ENCODE measurements around the gene SPATA12.

Gene SPATA12

DNA sequence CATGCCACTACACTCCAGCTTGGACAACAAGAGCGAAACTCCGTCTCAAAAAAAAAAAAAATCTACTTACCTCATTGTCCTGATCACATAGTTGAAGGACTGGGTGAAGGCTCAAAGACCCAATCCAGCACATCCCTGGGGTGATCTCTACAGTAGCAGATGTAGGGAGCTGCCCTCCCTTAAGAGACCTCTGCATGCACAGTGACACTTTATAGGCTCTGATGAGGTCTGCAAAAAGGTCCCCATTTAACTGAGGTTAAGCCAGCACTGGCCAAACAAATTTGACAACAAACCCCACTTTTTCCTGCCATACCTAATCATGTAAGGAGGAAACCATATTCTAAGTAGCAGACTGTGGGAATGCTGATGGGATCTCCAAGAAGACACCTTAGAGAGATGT, 31.1 kb upstream of the SPATA12 start:
- H3K4me1 ChIP-seq (ENCODE audit: control insufficient read depth, insufficient read depth, low read length, poor library complexity, severe bottlenecking), result no peaks in the 10 kb centered on the region
- no peak for DNase-seq
- no peaks in the 10 kb centered on the region for H3K36me3 ChIP-seq (ENCODE audit: control insufficient read depth, insufficient read depth, low read length)
- no peaks in the 10 kb centered on the region for H3K9me3 ChIP-seq (ENCODE audit: control insufficient read depth, low read length)
- H3K27ac ChIP-seq (ENCODE audit: insufficient read depth, low read length, poor library complexity, severe bottlenecking), result no peak overlapping the region
- H3K4me3 ChIP-seq (ENCODE audit: insufficient read depth, low read depth, low read length, poor library complexity, severe bottlenecking), result no peak overlapping the region
- H3K27me3 ChIP-seq (replicated peaks; ENCODE audit: control insufficient read depth, insufficient read depth, low read length, poor library complexity, severe bottlenecking), result no peaks in the 10 kb centered on the region

DNA sequence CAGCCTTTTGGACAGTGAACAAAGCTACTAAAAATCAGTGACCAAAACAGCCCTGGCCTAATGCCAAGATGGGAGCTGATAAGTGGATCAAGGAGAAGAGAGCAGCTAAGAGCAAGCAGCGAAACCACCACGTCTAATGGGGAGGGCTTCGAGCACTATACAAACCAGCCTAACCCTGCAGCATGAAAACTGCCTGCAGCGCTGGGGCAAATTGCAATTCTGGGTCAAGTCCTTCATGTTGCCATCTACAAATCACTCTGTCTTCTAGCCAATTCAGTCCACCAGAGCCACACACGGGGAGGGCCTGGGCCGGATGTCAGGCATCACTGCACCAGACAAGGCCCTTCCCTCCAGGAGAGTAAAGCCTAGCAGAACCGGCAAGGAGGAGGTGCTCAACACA, 30.5 kb upstream of the SPATA12 start:
- Histone ChIP-seq H3K27ac (ENCODE audit: insufficient read depth, low read length, poor library complexity, severe bottlenecking) (no peak overlapping the region), H3K36me3 (ENCODE audit: control insufficient read depth, insufficient read depth, low read length) (no peaks in the 10 kb centered on the region), H3K4me1 (ENCODE audit: control insufficient read depth, insufficient read depth, low read length, poor library complexity, severe bottlenecking) (no peaks in the 10 kb centered on the region), H3K27me3 (replicated peaks; ENCODE audit: control insufficient read depth, insufficient read depth, low read length, poor library complexity, severe bottlenecking) (no peaks in the 10 kb centered on the region), H3K9me3 (ENCODE audit: control insufficient read depth, low read length) (no peaks in the 10 kb centered on the region), H3K4me3 (ENCODE audit: insufficient read depth, low read depth, low read length, poor library complexity, severe bottlenecking) (no peak overlapping the region)
- DNase-seq, result no peak

DNA sequence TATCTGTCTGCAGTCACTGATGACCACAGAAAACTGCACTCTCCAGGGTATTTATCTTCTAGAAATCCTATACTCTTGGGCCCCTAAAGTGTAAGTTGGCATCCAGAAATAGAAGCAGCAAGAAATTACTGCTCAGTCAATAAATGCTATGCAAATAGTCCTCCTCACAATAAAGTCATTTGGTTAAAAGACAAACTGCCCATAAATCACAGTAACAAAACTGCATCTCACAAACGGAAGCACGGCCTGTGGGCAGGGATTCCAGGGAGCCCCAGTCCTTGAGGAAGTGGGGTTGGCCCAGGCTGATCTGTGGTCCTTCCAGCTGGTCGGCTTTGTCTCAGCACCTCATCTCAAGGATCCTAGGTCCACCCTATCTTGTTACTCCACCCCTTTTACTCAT, 29.7 kb upstream of the SPATA12 start:
- H3K36me3 ChIP-seq (ENCODE audit: control insufficient read depth, insufficient read depth, low read length), result no peaks in the 10 kb centered on the region
- no peaks in the 10 kb centered on the region for H3K9me3 ChIP-seq (ENCODE audit: control insufficient read depth, low read length)
- H3K27ac ChIP-seq (ENCODE audit: insufficient read depth, low read length, poor library complexity, severe bottlenecking), result no peak overlapping the region
- no peaks in the 10 kb centered on the region for H3K27me3 ChIP-seq (replicated peaks; ENCODE audit: control insufficient read depth, insufficient read depth, low read length, poor library complexity, severe bottlenecking)
- DNase-seq, result no peak
- no peaks in the 10 kb centered on the region for H3K4me1 ChIP-seq (ENCODE audit: control insufficient read depth, insufficient read depth, low read length, poor library complexity, severe bottlenecking)
- no peak overlapping the region for H3K4me3 ChIP-seq (ENCODE audit: insufficient read depth, low read depth, low read length, poor library complexity, severe bottlenecking)

DNA sequence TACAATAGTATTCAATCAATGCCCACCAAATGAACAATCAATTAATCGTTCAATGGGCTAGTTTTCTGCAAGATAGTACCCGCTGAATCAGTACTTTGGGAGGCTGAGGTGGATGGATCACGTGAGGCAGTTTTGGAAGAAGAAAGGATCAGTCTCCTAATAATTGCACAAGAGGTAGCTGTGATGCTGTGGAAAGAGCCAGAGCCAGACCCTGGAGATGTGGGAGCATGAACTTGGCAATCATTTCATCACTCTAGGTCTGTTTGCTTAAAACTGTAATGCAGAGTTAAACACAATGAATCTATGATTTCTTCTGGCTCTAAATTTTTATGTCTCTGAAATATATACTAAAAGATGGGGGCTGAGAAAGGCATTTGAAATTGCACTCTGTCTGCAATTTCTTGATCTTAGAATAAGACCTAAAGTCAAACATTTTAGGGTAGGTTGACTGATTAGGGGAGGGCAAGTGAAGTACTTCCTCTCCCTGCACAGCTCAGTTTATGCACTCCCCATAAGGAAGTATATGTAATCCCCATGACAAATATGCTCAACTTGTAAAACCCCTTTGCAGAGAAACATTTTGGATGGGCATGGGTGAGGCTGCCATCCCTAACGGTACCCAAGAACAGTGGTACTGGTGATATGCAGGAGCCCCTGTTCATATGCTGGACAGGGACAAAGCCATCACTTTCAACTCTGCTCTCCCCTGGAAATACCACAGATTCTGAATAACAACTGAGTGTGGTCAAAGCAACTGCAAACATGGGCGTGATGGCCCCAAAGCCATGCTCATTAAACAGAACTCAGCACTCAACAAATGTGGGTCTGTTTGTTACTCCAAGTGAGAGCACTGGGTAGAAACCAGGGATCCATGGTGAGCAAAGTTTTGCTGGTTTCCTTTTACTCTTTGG, 28.6 kb upstream of the SPATA12 start:
- Histone ChIP-seq H3K27me3 (replicated peaks; ENCODE audit: control insufficient read depth, insufficient read depth, low read length, poor library complexity, severe bottlenecking) (no peaks in the 10 kb centered on the region), H3K9me3 (ENCODE audit: control insufficient read depth, low read length) (no peaks in the 10 kb centered on the region), H3K36me3 (ENCODE audit: control insufficient read depth, insufficient read depth, low read length) (no peaks in the 10 kb centered on the region), H3K4me3 (ENCODE audit: insufficient read depth, low read depth, low read length, poor library complexity, severe bottlenecking) (no peak overlapping the region), H3K27ac (ENCODE audit: insufficient read depth, low read length, poor library complexity, severe bottlenecking) (no peak overlapping the region), H3K4me1 (ENCODE audit: control insufficient read depth, insufficient read depth, low read length, poor library complexity, severe bottlenecking) (no peaks in the 10 kb centered on the region)
- DNase-seq, result no peak

DNA sequence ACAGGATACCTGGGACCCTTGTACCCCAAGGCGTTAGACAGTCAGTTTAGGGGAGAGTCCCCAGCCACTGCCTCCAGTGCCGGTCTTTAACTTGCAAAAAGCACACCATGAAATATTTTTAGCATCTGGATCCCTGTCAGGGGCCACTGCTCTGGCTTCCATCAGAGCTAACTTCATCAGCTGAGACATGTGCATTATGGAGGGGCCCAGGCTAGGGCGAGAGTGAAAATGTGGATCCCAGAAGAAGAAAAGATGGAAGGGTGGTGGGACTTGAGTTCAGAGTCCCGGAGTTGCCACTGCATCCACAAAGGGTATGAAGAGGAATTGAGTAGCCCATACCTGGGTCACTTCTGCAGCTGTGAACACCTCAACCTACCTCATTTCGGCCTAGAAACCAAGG, 23.5 kb upstream of the SPATA12 start:
- no peaks in the 10 kb centered on the region for H3K27me3 ChIP-seq (replicated peaks; ENCODE audit: control insufficient read depth, insufficient read depth, low read length, poor library complexity, severe bottlenecking)
- H3K36me3 ChIP-seq (ENCODE audit: control insufficient read depth, insufficient read depth, low read length), result no peaks in the 10 kb centered on the region
- H3K4me1 ChIP-seq (ENCODE audit: control insufficient read depth, insufficient read depth, low read length, poor library complexity, severe bottlenecking), result no peaks in the 10 kb centered on the region
- no peak overlapping the region for H3K4me3 ChIP-seq (ENCODE audit: insufficient read depth, low read depth, low read length, poor library complexity, severe bottlenecking)
- no peak overlapping the region for H3K27ac ChIP-seq (ENCODE audit: insufficient read depth, low read length, poor library complexity, severe bottlenecking)
- H3K9me3 ChIP-seq (ENCODE audit: control insufficient read depth, low read length), result no peaks in the 10 kb centered on the region
- no peak for DNase-seq

DNA sequence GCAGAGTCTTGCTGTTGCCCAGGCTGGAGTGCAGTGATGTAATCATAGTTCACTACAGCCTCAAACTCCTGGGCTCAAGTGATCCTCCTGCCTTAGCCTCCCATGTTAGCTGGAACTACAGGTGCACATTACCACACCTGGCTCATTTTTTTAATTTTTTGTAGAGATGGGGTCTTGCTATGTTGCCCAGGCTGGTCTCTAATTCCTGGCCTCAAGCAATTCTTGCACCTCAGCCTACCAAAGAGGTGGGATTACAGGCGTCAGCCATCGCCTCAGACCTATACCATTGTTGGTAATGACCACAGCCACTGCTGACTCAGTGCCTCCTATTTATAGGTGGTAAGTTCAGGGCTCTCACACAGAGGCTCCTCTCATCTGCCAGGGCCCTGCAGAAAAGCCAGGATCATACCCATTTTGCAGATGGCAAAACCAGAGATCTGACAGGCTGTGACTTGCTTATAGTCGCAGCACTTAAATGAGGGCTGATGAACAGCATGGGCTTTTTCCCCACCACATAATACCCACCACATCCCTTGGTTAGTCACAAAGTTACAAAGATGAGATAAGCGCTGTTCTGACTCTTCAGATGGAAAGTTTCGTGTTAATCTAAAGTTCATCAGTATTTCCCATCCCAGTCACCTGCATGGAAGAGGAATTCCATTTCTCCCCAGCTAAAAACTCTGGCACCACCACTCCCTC, 21.8 kb upstream of the SPATA12 start:
- no peaks in the 10 kb centered on the region for H3K4me1 ChIP-seq (ENCODE audit: control insufficient read depth, insufficient read depth, low read length, poor library complexity, severe bottlenecking)
- no peak for DNase-seq
- H3K27me3 ChIP-seq (replicated peaks; ENCODE audit: control insufficient read depth, insufficient read depth, low read length, poor library complexity, severe bottlenecking), result no peaks in the 10 kb centered on the region
- H3K27ac ChIP-seq (ENCODE audit: insufficient read depth, low read length, poor library complexity, severe bottlenecking), result no peak overlapping the region
- H3K4me3 ChIP-seq (ENCODE audit: insufficient read depth, low read depth, low read length, poor library complexity, severe bottlenecking), result no peak overlapping the region
- no peaks in the 10 kb centered on the region for H3K9me3 ChIP-seq (ENCODE audit: control insufficient read depth, low read length)
- no peaks in the 10 kb centered on the region for H3K36me3 ChIP-seq (ENCODE audit: control insufficient read depth, insufficient read depth, low read length)

DNA sequence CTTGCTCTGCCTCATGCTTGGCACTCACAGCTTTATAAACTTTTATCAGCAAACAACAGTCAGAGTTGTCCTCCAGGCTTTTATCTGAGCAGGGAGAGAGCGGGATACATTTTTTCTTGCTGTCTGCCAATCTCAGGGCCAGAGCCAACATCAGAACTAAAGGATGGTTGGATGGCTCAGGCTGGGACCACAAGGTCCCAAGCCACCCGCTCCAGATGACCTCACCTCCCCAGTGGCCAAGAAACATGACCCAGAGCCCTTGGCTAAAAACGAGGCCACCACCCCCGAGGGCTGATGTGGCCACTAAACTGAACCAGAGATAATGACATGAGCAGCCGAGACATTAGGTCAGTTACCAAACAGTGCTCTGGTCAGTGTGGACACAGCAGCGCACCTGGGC, 18.8 kb upstream of the SPATA12 start:
- H3K9me3 ChIP-seq (ENCODE audit: control insufficient read depth, low read length), result no peaks in the 10 kb centered on the region
- H3K27me3 ChIP-seq (replicated peaks; ENCODE audit: control insufficient read depth, insufficient read depth, low read length, poor library complexity, severe bottlenecking), result no peaks in the 10 kb centered on the region
- H3K36me3 ChIP-seq (ENCODE audit: control insufficient read depth, insufficient read depth, low read length), result no peaks in the 10 kb centered on the region
- H3K27ac ChIP-seq (ENCODE audit: insufficient read depth, low read length, poor library complexity, severe bottlenecking), result no peak overlapping the region
- H3K4me3 ChIP-seq (ENCODE audit: insufficient read depth, low read depth, low read length, poor library complexity, severe bottlenecking), result no peak overlapping the region
- no peak for DNase-seq
- H3K4me1 ChIP-seq (ENCODE audit: control insufficient read depth, insufficient read depth, low read length, poor library complexity, severe bottlenecking), result no peaks in the 10 kb centered on the region

DNA sequence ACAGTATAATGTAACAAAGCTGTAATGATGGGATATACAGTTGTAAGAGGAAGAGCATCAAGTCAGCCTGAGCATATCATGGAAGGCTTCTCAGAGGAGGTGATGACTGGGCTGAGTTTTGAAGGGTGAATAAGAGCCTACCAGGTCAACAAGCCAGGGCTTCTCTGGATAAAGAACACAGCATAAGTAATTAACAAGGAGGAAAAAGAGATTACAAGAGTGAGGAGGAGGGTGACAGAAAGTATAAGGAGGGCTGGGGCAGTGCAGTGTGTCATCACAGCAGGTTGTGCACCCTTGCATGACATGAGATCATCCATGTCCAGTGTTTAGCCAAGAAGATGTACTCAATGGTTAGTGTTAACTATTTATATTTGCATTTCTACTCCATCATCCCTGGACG, 16.9 kb upstream of the SPATA12 start:
- no peak overlapping the region for H3K4me3 ChIP-seq (ENCODE audit: insufficient read depth, low read depth, low read length, poor library complexity, severe bottlenecking)
- H3K9me3 ChIP-seq (ENCODE audit: control insufficient read depth, low read length), result no peaks in the 10 kb centered on the region
- no peak for DNase-seq
- H3K27me3 ChIP-seq (replicated peaks; ENCODE audit: control insufficient read depth, insufficient read depth, low read length, poor library complexity, severe bottlenecking), result no peaks in the 10 kb centered on the region
- H3K36me3 ChIP-seq (ENCODE audit: control insufficient read depth, insufficient read depth, low read length), result no peaks in the 10 kb centered on the region
- H3K4me1 ChIP-seq (ENCODE audit: control insufficient read depth, insufficient read depth, low read length, poor library complexity, severe bottlenecking), result no peaks in the 10 kb centered on the region
- no peak overlapping the region for H3K27ac ChIP-seq (ENCODE audit: insufficient read depth, low read length, poor library complexity, severe bottlenecking)

DNA sequence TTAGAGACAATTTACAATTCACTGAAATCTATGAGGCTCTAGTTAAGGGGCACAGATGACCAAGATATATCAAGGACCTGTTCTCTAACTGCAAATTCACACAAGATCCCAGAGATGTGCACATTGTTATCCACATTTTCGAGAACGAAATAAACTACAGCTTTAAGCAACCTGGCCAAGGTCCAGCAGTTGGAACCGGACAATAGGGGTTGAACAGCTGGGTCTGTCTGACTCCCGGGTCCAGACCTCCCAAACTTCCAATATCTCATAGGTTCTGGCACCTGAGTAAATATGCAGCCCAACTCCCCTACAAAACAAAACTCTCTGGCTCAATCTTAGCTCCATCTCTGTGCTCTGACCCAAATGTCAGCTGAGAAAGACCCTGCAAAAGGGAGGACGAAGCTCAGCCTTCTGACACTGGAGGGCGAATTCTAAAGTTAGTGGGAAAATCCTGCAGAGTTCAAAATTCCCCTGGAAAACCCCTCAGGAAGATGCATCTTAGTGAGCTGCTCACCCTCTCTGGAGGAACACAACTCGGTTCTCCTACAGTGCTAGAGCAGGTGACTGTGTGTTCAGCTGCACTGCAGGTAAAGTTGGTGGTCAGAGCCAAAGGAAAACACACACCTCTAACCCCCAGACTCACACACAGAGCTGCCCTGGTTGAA, 14.2 kb upstream of the SPATA12 start:
- Histone ChIP-seq H3K27me3 (replicated peaks; ENCODE audit: control insufficient read depth, insufficient read depth, low read length, poor library complexity, severe bottlenecking) (no peaks in the 10 kb centered on the region), H3K27ac (ENCODE audit: insufficient read depth, low read length, poor library complexity, severe bottlenecking) (no peak overlapping the region), H3K9me3 (ENCODE audit: control insufficient read depth, low read length) (no peaks in the 10 kb centered on the region), H3K4me3 (ENCODE audit: insufficient read depth, low read depth, low read length, poor library complexity, severe bottlenecking) (no peak overlapping the region), H3K36me3 (ENCODE audit: control insufficient read depth, insufficient read depth, low read length) (no peaks in the 10 kb centered on the region), H3K4me1 (ENCODE audit: control insufficient read depth, insufficient read depth, low read length, poor library complexity, severe bottlenecking) (no peaks in the 10 kb centered on the region)
- DNase-seq, result no peak

All from effector memory CD4-positive, alpha-beta T cell (primary cell).